ENCODE data around the gene BNC1.

GRCh38 chr15:83322061-83322460 is 37.6 kb upstream of the BNC1 start:
- TF ChIP-seq CTCF (IDR thresholded peaks at IDR 0.05) = no peak
- no peak for TF ChIP-seq EZH2 (IDR thresholded peaks at IDR 0.05; ENCODE audit: borderline replicate concordance, insufficient read depth, low read depth, low read length, poor library complexity, severe bottlenecking)
